ENCODE data around the gene PTPRN2.

Gene PTPRN2

GRCh38 chr7:157764946-157765537, 822.6 kb downstream of the PTPRN2 start:
- DNase-seq (ENCODE audit: low spot score): no peak
- in situ Hi-C loops (cut with MboI; ENCODE audit: low sequenced_read_pairs, unreplicated experiment): no loop called here
- TF ChIP-seq CTCF (IDR thresholded peaks at IDR 0.05; ENCODE audit: borderline replicate concordance, control extremely low read depth, extremely low read depth, insufficient read depth, missing control alignments): no peak

DNA sequence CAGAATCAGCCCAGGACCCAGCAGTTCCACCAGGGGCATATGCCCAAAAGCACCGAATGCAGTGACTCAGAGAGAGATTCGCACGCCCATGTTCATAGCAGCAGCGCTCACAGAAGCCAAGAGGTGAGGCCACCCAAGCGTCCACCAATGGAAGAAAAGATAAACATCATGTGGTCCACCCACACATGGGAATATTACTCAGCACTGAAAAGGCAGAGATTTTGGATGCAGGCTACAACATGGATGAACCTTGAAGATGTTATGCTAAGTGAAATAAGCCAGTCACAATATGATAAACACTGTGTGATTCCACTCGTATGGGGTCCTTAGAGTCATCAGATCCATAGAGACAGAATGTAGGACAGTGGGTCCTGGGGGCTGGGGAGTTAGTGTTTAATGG, 823.4 kb downstream of the PTPRN2 start:
- no peak for TF ChIP-seq CTCF (IDR thresholded peaks at IDR 0.05; ENCODE audit: borderline replicate concordance, control extremely low read depth, extremely low read depth, insufficient read depth, missing control alignments)
- in situ Hi-C loops (cut with MboI; ENCODE audit: low sequenced_read_pairs, unreplicated experiment): no loop called here
- DNase-seq (ENCODE audit: low spot score): no peak

DNA sequence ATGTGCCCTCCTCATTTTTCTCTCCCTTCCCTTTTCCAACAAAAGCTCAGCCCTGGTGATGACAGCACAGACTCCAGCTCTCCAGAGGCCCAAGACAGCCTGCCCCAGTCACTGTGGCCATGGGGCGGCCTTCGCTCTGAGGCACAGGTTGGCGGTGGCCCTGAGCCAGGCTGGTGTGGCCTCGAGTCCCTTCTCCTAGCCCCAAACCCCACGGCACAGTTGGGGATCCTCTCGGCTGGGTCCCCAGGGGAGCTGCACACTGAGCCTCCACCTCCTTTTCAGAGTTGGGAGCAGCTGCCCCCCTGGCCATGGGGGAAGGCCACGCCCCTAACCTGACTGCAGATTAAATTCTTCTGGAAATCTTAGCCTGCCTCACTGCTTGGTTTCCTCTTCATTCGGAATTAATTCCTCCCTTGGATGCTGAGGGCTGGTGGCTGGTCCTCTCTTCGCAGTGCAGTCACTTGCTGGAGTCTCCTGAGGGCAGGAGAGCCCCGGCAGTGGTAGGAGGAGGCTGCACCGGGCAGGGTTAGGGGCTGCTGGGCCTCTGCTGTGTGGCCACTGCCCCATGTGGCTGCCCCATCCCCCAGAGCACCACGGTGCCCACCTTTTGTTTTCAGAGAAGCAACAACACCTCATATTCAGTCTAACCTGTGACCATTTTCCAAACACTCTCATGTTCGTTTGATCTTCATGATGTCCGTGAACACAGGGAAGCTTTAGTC, 824.2 kb downstream of the PTPRN2 start:
- in situ Hi-C loops (cut with MboI; ENCODE audit: low sequenced_read_pairs, unreplicated experiment): no loop called here
- DNase-seq (ENCODE audit: low spot score): no peak
- no peak for TF ChIP-seq CTCF (IDR thresholded peaks at IDR 0.05; ENCODE audit: borderline replicate concordance, control extremely low read depth, extremely low read depth, insufficient read depth, missing control alignments)

DNA sequence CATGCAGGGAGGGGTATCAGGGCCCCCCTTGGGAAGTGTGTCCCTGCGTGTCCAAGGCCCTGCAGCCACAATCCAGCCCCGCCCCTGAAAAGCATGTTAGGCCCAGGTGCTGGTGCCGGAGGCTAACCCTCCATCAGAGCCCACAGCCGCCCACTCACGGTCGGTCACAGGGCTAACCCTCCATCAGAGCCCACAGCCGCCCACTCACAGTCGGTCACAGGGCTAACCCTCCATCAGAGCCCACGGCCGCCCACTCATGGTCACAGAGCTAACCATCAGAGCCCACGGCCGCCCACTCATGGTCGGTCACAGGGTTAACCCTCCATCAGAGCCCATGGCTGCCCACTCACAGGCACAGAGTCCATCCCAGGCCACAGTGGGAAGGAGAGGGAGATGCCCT, 824.8 kb downstream of the PTPRN2 start:
- in situ Hi-C loops (cut with MboI; ENCODE audit: low sequenced_read_pairs, unreplicated experiment): no loop called here
- no peak for TF ChIP-seq CTCF (IDR thresholded peaks at IDR 0.05; ENCODE audit: borderline replicate concordance, control extremely low read depth, extremely low read depth, insufficient read depth, missing control alignments)
- no peak for DNase-seq (ENCODE audit: low spot score)

- in situ Hi-C loops (cut with MboI; ENCODE audit: low sequenced_read_pairs, unreplicated experiment): no loop called here
- DNase-seq (ENCODE audit: low spot score): no peak
- TF ChIP-seq CTCF (IDR thresholded peaks at IDR 0.05; ENCODE audit: borderline replicate concordance, control extremely low read depth, extremely low read depth, insufficient read depth, missing control alignments): no peak
Measured at GRCh38 chr7:157760004-157760730, 827.5 kb downstream of the PTPRN2 start.

GRCh38 chr7:157759246-157759805, 828.3 kb downstream of the PTPRN2 start:
- in situ Hi-C loops (cut with MboI; ENCODE audit: low sequenced_read_pairs, unreplicated experiment): no loop called here
- no peak for DNase-seq (ENCODE audit: low spot score)
- TF ChIP-seq CTCF (IDR thresholded peaks at IDR 0.05; ENCODE audit: borderline replicate concordance, control extremely low read depth, extremely low read depth, insufficient read depth, missing control alignments): no peak
